Kidney (tissue), 14 donors: ENCODE results near the gene RNU6-8. TPM values are rescaled to one million over a fixed set of nuclear protein-coding genes. Genes with fewer than 3 reads are reported as not detected.

Experiments
- DNase-seq, 5 donors: peaks; one replicate each; pipeline ENCODE4 v3.0.0-alpha.2; 2013 to 2020
- FAIRE-seq: peaks from 2 replicates; lab custom pipeline; 2012; peaks lifted over from hg19 to GRCh38; lab: Jason Lieb, UNC
- H3K27ac ChIP-seq, 2 donors: one replicate each; pipeline ENCODE4 v1.7.0; 2013; ENCODE audit warnings: low read depth in 2 of 2, low read length in 2 of 2, inconsistent platforms in 1 of 2
- H3K27me3 ChIP-seq: one replicate; pipeline ENCODE4 v1.7.1; 2013; ENCODE audit warnings: low read length, inconsistent platforms; ENCODE audit not compliant: control insufficient read depth, insufficient read depth
- H3K36me3 ChIP-seq, 3 donors: one replicate each; pipeline versions ENCODE4 v1.7.0 to v1.7.1; 2013; ENCODE audit warnings: low read length in 3 of 3, control low read depth in 1 of 3, inconsistent platforms in 1 of 3; ENCODE audit not compliant: insufficient read depth in 3 of 3, control insufficient read depth in 2 of 3
- H3K4me1 ChIP-seq, 3 donors: one replicate each; pipeline versions ENCODE4 v1.7.0 to v1.7.1; 2013; ENCODE audit warnings: low read length in 3 of 3, inconsistent platforms in 1 of 3, low read depth in 1 of 3; ENCODE audit not compliant: control insufficient read depth in 2 of 3, insufficient read depth in 2 of 3
- H3K4me3 ChIP-seq, 3 donors: one replicate each; pipeline versions ENCODE4 v1.7.0 to v1.8.1; 2013; ENCODE audit warnings: low read length in 3 of 3, control low read depth in 1 of 3, inconsistent platforms in 1 of 3
- H3K9ac ChIP-seq, 3 donors: one replicate each; pipeline versions ENCODE4 v1.7.0 to v1.7.1; 2013; ENCODE audit warnings: low read length in 3 of 3, control low read depth in 1 of 3, inconsistent platforms in 1 of 3
- H3K9me3 ChIP-seq, 3 donors: one replicate each; pipeline versions ENCODE4 v1.7.0 to v1.7.1; 2013; ENCODE audit warnings: low read length in 3 of 3, control low read depth in 1 of 3, inconsistent platforms in 1 of 3; ENCODE audit not compliant: control insufficient read depth in 2 of 3, insufficient read depth in 1 of 3
- CTCF ChIP-seq: IDR thresholded peaks from 3 replicates; pipeline ENCODE4 v1.5.1; 2012; ENCODE audit warnings: mild to moderate bottlenecking, moderate library complexity, borderline replicate concordance; ENCODE audit not compliant: insufficient read depth; ENCODE audit errors: extremely low read depth
- intact Hi-C: fragments of 100-400 bp; cut with DNase I; formaldehyde crosslinking; loops from one replicate; pipeline ENCODE4 v1.11.1; 2022
- polyA plus RNA-seq: library from polyadenylated mRNA; stranded (reverse); fragments of 350-450 nt; fragmentation: Illumina TruSeq; extraction: RNeasy Lipid Tissue Mini Kit (QIAGEN cat#74804); gene quantifications from one replicate; pipeline ENCODE4 v1.2.3, GENCODE V29; 2014; ENCODE audit warnings: low read depth, low replicate concordance; ENCODE audit not compliant: insufficient read depth
- total RNA-seq: library from RNA; stranded (reverse); fragmentation: NEBNext Ultra II Directional; extraction: Animal tissue kit (Norgen Biotek cat#: 25700); gene quantifications from one replicate; pipeline ENCODE4 v1.2.1, GENCODE V29; 2021
- donor health status: control.
- donor health status: control.
- donor health status: control.
- donor health status: control.
- donor health status: control.
- donor health status: DM: yes; HTN: yes; CAD: no.
- donor health status: Normal renal cell carcinoma (clear cell type).

RNU6-8 gene
- total and polyA plus RNA-seq, 2 donors from 2014 or later = not detected

- FAIRE-seq = no peak
- TF ChIP-seq CTCF = no peak
- intact Hi-C loops = no loop called here
These were observed 12.4 kb downstream of the RNU6-8 start for GRCh38 chr14:32190673-32191072.

GRCh38 chr14:32189811-32190210 is 13.3 kb downstream of the RNU6-8 start:
- no peak for FAIRE-seq
- Histone ChIP-seq H3K27me3 (no peaks in the 10 kb centered on the region), H3K27ac (no peak overlapping the region), H3K36me3 (no peaks in the 10 kb centered on the region), H3K9me3 (peaks cover 0 to 5% (median 2%) of the 10 kb centered on the region in 3 donors), H3K4me1 (no peaks in the 10 kb centered on the region), H3K4me3 (no peak overlapping the region), H3K9ac (no peak overlapping the region)
- TF ChIP-seq CTCF = no peak
- intact Hi-C loops = no loop called here
- no peak for DNase-seq

More at GRCh38 chr14:32190673-32191072, 12.4 kb downstream of the RNU6-8 start:
- Histone ChIP-seq H3K27me3 (no peaks in the 10 kb centered on the region), H3K9me3 (no peaks in the 10 kb centered on the region), H3K9ac (no peak overlapping the region), H3K36me3 (no peaks in the 10 kb centered on the region), H3K27ac (no peak overlapping the region), H3K4me3 (no peak overlapping the region), H3K4me1 (no peaks in the 10 kb centered on the region)
- no peak for DNase-seq

- DNase-seq (no peak), FAIRE-seq (no peak)
- H3K4me1 ChIP-seq = no peaks in the 10 kb centered on the region
- no peak overlapping the region for H3K9ac ChIP-seq
- intact Hi-C loops = no loop called here
- H3K9me3 ChIP-seq = peaks cover 0 to 5% (median 2%) of the 10 kb centered on the region in 3 donors
- no peak overlapping the region for H3K27ac ChIP-seq
- H3K36me3 ChIP-seq = no peaks in the 10 kb centered on the region
- no peak overlapping the region for H3K4me3 ChIP-seq
- TF ChIP-seq CTCF = no peak
- no peaks in the 10 kb centered on the region for H3K27me3 ChIP-seq
These were observed 16.8 kb downstream of the RNU6-8 start for GRCh38 chr14:32186248-32186647.

GRCh38 chr14:32185097-32185496 is 18.0 kb downstream of the RNU6-8 start:
- Histone ChIP-seq H3K4me1 (no peaks in the 10 kb centered on the region), H3K27ac (no peak overlapping the region), H3K27me3 (no peaks in the 10 kb centered on the region), H3K4me3 (no peak overlapping the region), H3K36me3 (no peaks in the 10 kb centered on the region), H3K9ac (no peak overlapping the region), H3K9me3 (peaks cover 0 to 5% (median 2%) of the 10 kb centered on the region in 3 donors)
- TF ChIP-seq CTCF = no peak
- no peak for DNase-seq
- intact Hi-C loops = no loop called here
- FAIRE-seq = no peak
